Amygdala (tissue), 56 donors: ENCODE data around the gene ELP2.
"Not testable (repeated sequence)": the region's sequence is repeated elsewhere in the genome, so short reads cannot be mapped to it uniquely, and the experiment has no call there.

Experiments
- DNase-seq, 56 donors: peaks; one replicate each; lab custom pipeline; 2025; lab: John Stamatoyannopoulos, UW

ELP2 gene

GRCh38 chr18:36129300-36130038 lies at the start of gene ELP2, which contains the start of gene SLC39A6:
Gene ELP2, plus strand, starts transcription at chr18:36129899. Its CDS starts 35 bp downstream, at chr18:36129934.
Gene SLC39A6, minus strand, starts transcription at chr18:36129340. Its CDS starts 2,333 bp downstream, at chr18:36127007.
- peak; percentile 49 to 97 (median 92) for DNase-seq

- not testable (repeated sequence) for DNase-seq
Measured at GRCh38 chr18:36081118-36081517, 48.6 kb upstream of the ELP2 start.

- DNase-seq, result no peak
Measured at GRCh38 chr18:36083729-36084128, 46.0 kb upstream of the ELP2 start.

GRCh38 chr18:36085195-36085594 lies 44.5 kb upstream of the ELP2 start:
- no peak for DNase-seq

- DNase-seq, result no peak
Measured at GRCh38 chr18:36086186-36086585, 43.5 kb upstream of the ELP2 start.

GRCh38 chr18:36088256-36088655 lies 41.4 kb upstream of the ELP2 start:
- DNase-seq, result no peak

GRCh38 chr18:36089001-36089400 lies 40.7 kb upstream of the ELP2 start:
- DNase-seq, result no peak

- not testable (repeated sequence) for DNase-seq
Measured at GRCh38 chr18:36092116-36092515, 37.6 kb upstream of the ELP2 start.

- no peak for DNase-seq
Measured at GRCh38 chr18:36094431-36094830, 35.3 kb upstream of the ELP2 start.

- peak in 1 of 56 donors; percentile 40 for DNase-seq
Measured at GRCh38 chr18:36095936-36096519, 33.7 kb upstream of the ELP2 start.

GRCh38 chr18:36096955-36097354 lies 32.7 kb upstream of the ELP2 start:
- no peak for DNase-seq

GRCh38 chr18:36099311-36099710 lies 30.4 kb upstream of the ELP2 start:
- DNase-seq, result no peak

- DNase-seq, result no peak
Measured at GRCh38 chr18:36101943-36102342, 27.8 kb upstream of the ELP2 start.

- no peak for DNase-seq
Measured at GRCh38 chr18:36104749-36105148, 24.9 kb upstream of the ELP2 start.

GRCh38 chr18:36107477-36107876 lies 22.2 kb upstream of the ELP2 start:
- no peak for DNase-seq

GRCh38 chr18:36108196-36108595 lies 21.5 kb upstream of the ELP2 start:
- no peak for DNase-seq

- no peak for DNase-seq
Measured at GRCh38 chr18:36108601-36109000, 21.1 kb upstream of the ELP2 start.

GRCh38 chr18:36109737-36110136 lies 20.0 kb upstream of the ELP2 start:
- no peak for DNase-seq

- no peak for DNase-seq
Measured at GRCh38 chr18:36112302-36112701, 17.4 kb upstream of the ELP2 start.

GRCh38 chr18:36114251-36114650 lies 15.4 kb upstream of the ELP2 start:
- DNase-seq, result no peak

GRCh38 chr18:36114738-36115137 lies 15.0 kb upstream of the ELP2 start:
- DNase-seq, result no peak

GRCh38 chr18:36116771-36117170 lies 12.9 kb upstream of the ELP2 start:
- not testable (repeated sequence) for DNase-seq
